ENCODE results near the gene MYH7. TPM values are rescaled to one million over a fixed set of nuclear protein-coding genes. Genes with fewer than 3 reads are reported as not detected.

The MYH7 gene
- polyA plus RNA-seq, 1 of the 3 experiments (the other 2 are of a cell fraction) = not detected

GRCh38 chr14:23414906-23415820 is 20.3 kb downstream of the MYH7 start:
- ChIA-PET POLR2A (no interaction called here), CTCF (no interaction called here)
- no peak for DNase-seq
- H3K4me2 ChIP-seq = no peak overlapping the region
- TF ChIP-seq EZH2phosphoT487 (IDR thresholded peaks at IDR 0.05; ENCODE audit: borderline replicate concordance, low read depth) (no peak), MEF2A (IDR thresholded peaks at IDR 0.05; ENCODE audit: borderline replicate concordance, low read depth) (no peak), GABPA (IDR thresholded peaks at IDR 0.05; ENCODE audit: low read depth) (no peak), GATA2 (CRISPR knock-in tag; IDR thresholded peaks at IDR 0.05) (no peak), MXI1 (IDR thresholded peaks at IDR 0.05; ENCODE audit: low read depth, low read length) (no peak), POLR2AphosphoS5 (IDR thresholded peaks at IDR 0.05; ENCODE audit: low read depth, low read length) (no peak), RAD21 (IDR thresholded peaks at IDR 0.05; ENCODE audit: low read length) (no peak), ZBTB33 (IDR thresholded peaks at IDR 0.05; ENCODE audit: borderline replicate concordance, low read depth) (no peak), REST (IDR thresholded peaks at IDR 0.05; ENCODE audit: low read depth, low read length) (no peak), IRF3 (IDR thresholded peaks at IDR 0.05; ENCODE audit: low read depth, low read length) (no peak), RXRA (IDR thresholded peaks at IDR 0.05; ENCODE audit: borderline replicate concordance, low read depth) (no peak), JUND (IDR thresholded peaks at IDR 0.05) (no peak), YY1 (IDR thresholded peaks at IDR 0.05; ENCODE audit: low read depth) (no peak), RFX5 (IDR thresholded peaks at IDR 0.05; ENCODE audit: low read length) (no peak), NFIC (IDR thresholded peaks at IDR 0.05; ENCODE audit: borderline replicate concordance) (no peak), MAX (IDR thresholded peaks at IDR 0.05; ENCODE audit: low read depth) (no peak), USF1 (IDR thresholded peaks at IDR 0.05; ENCODE audit: borderline replicate concordance, low read depth) (no peak), ELF1 (IDR thresholded peaks at IDR 0.05) (no peak), SMC3 (IDR thresholded peaks at IDR 0.05; ENCODE audit: low read depth, low read length) (no peak)
- H3K36me3 ChIP-seq (replicated peaks in 1 of 2; ENCODE audit: control insufficient read depth in 1 of 2, insufficient read depth in 2 of 2, low read length in 1 of 2) = no peaks in the 10 kb centered on the region
- no peaks in the 10 kb centered on the region for H3K9me3 ChIP-seq
- WGBS (ENCODE audit: low lambda C conversion rate) = 63% methylated on average over 39 of the region's 39 CpGs
- H3K9ac ChIP-seq = no peak overlapping the region
- H3K27me3 ChIP-seq (ENCODE audit: insufficient read depth) = peaks cover 22% of the 10 kb centered on the region
- H3K4me1 ChIP-seq (ENCODE audit: control insufficient read depth in 1 of 2, insufficient read depth in 2 of 2, low read depth in 1 of 2, low read length in 1 of 2) = peaks cover 0 to under 1% of the 10 kb centered on the region in 2 experiments; a peak in 1 of 4 replicates
- no peaks in the 10 kb centered on the region for H3K79me2 ChIP-seq (ENCODE audit: insufficient read depth)
- H3F3A ChIP-seq (replicated peaks; ENCODE audit: insufficient read depth) = no peaks in the 10 kb centered on the region
- H2AFZ ChIP-seq (ENCODE audit: low read depth) = no peak overlapping the region
- no peak overlapping the region for H3K27ac ChIP-seq (ENCODE audit: low read depth in 2 of 2, low read length in 1 of 2)
- no peak overlapping the region for H3K4me3 ChIP-seq (ENCODE audit: low read depth in 2 of 2, low read length in 1 of 2)
- H4K20me1 ChIP-seq (ENCODE audit: insufficient read depth) = no peaks in the 10 kb centered on the region
- H3K9me2 ChIP-seq = no peaks in the 10 kb centered on the region
